ENCODE measurements around the gene ARHGEF40. TPM values are rescaled to one million over a fixed set of nuclear protein-coding genes. Genes with fewer than 3 reads are reported as not detected.

Gene ARHGEF40
- total RNA-seq, 2 experiments from 2014 or later: 0.22 TPM; not detected in 1

DNA sequence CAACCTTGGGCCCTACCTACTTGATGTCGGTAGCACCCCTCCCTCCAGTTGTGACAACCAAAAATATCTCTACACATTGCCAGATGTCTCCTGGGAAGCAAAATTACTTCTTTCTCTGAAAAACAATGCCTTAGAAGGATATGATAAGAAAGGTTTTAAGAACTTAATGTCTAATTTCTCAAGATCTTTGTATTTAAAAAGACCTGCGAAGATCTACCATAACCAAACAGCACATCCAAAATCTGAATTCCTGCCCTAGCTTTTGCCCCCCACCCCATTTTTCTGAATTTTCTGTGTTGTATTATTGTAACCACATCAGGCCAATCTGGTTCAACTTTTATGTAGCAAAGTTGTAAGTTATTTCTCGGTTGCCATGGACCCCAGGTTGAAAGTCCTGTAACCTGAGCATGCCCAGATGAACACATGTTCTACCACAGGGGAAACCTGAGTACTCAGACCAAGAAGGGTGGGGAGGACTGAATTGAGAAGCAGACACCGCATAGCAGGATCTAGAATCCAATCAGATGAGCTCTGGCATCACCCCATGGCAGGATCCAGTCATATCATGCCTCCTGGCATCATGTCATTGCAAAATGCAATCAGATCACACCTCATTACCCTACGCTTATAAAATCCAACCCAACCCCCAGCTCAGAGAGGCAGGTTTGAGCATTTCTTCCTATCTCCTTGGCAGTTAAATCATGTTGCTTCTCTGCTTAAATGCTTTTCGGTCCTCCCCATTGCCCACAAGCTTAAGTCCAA lies 39.5 kb downstream of the ARHGEF40 start:
- no peaks in the 10 kb centered on the region for H3K9me3 Mint-ChIP-seq
- peaks cover 1% of the 10 kb centered on the region for H3K36me3 Mint-ChIP-seq (ENCODE audit: low read depth)
- ChIA-PET CTCF (interaction anchor here (1.0 to 2.7 kb wide), 5 partner anchors 10 to 95 kb away, joined by 3 to 14 read pairs (median 4); no protein-coding TSS in a partner anchor), POLR2A (no interaction called here)
- H3K4me1 Mint-ChIP-seq: peaks cover 15% of the 10 kb centered on the region
- H3K27me3 Mint-ChIP-seq: no peaks in the 10 kb centered on the region
- DNase-seq: no peak
- H3K4me3 Mint-ChIP-seq: no peak overlapping the region
- no peak overlapping the region for H3K27ac Mint-ChIP-seq

DNA sequence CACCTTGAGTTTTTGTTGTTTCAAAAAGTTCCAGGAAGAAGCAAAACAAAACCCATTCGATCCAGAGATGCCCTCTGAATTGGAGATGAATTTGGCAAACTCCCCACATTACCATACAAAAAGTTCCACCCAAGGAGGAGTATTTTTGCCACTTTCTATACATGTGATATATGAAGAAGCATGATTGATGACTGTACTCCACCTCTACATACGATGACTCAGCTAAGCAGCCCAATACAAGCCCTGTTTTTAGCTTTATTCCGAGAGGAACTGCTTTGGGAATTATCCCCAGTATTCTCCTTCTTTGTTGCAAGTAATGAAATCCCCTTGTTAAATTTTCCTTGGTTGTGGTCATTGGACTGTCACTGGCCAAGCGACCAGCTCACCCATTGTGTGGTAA lies 42.2 kb downstream of the ARHGEF40 start:
- Mint-ChIP-seq H3K4me3 (no peak overlapping the region), H3K36me3 (ENCODE audit: low read depth) (no peaks in the 10 kb centered on the region), H3K27me3 (no peaks in the 10 kb centered on the region), H3K27ac (no peak overlapping the region), H3K9me3 (no peaks in the 10 kb centered on the region), H3K4me1 (peaks cover 4% of the 10 kb centered on the region)
- DNase-seq: no peak
- ChIA-PET POLR2A (no interaction called here), CTCF (no interaction called here)

DNA sequence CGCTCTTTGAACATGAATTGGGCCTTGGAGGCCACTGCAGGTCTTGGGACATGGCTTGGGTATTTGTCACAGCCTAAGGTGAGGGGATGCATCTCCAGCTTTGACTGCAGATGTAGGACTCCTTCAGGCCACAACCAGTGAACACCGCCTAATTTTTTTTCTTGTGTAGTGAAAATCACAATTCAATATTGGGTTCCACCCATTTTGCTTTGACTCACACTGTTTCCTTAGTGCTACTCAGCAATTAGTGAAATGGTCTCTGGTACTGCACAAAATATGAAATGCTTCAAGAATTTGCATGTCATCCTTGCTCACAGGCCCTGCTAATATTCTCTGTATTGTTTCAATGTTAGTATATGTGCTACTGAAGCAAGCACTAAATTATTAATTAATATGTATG lies 43.3 kb downstream of the ARHGEF40 start:
- Mint-ChIP-seq H3K36me3 (ENCODE audit: low read depth) (no peaks in the 10 kb centered on the region), H3K27ac (no peak overlapping the region), H3K4me1 (peaks cover 4% of the 10 kb centered on the region), H3K9me3 (no peaks in the 10 kb centered on the region), H3K4me3 (no peak overlapping the region), H3K27me3 (no peaks in the 10 kb centered on the region)
- DNase-seq: no peak
- POLR2A ChIA-PET: no interaction called here
- CTCF ChIA-PET: no interaction called here

DNA sequence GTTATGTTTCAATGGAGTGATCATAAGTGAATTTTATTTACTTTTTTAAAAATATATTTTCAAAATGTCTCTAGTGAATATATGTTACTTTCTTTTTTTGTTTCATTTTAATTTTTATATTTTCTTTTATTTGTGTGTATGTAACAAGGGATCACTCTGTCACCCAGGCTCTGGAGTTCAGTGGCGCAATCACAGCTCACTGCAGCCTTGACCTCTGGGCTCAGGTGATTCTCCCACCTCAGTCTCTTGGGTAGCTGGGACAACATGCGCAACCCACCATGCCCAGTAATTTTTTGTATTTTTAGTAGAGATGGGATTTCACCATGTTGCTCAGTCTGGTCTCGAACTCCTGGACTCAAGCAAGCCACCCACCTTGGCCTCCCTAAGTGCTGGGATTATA lies 48.8 kb downstream of the ARHGEF40 start:
- ChIA-PET CTCF (interaction anchor here (1.7 kb wide), 1 partner anchor 9 kb away, joined by 4 read pairs; no protein-coding TSS in a partner anchor), POLR2A (no interaction called here)
- Mint-ChIP-seq H3K4me1 (peaks cover 3% of the 10 kb centered on the region), H3K4me3 (no peak overlapping the region), H3K27me3 (peaks cover 9% of the 10 kb centered on the region), H3K9me3 (no peaks in the 10 kb centered on the region), H3K36me3 (ENCODE audit: low read depth) (no peaks in the 10 kb centered on the region), H3K27ac (no peak overlapping the region)
- DNase-seq: no peak

DNA sequence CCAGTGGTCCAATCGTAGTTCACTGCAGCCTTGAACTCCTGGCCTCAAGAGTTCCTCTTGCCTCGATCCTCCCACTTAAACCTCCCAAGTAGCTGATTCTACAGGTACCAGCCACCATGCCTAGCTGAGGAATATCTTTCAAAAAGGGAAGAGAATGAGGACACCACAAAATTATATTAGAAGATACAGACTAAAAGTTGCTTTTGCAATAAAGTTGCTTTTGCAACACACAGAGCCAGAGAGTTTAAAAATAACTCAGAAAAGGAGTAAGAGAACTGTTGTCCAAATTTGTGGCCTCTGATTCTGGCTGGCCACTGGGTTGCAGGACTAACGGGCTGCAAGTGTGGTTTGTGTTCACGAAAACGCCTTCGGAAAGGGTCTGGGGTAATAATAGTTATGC lies 50.6 kb downstream of the ARHGEF40 start:
- H3K36me3 Mint-ChIP-seq (ENCODE audit: low read depth): no peaks in the 10 kb centered on the region
- H3K27me3 Mint-ChIP-seq: peaks cover 14% of the 10 kb centered on the region
- H3K27ac Mint-ChIP-seq: no peak overlapping the region
- DNase-seq: no peak
- H3K4me1 Mint-ChIP-seq: peaks cover 3% of the 10 kb centered on the region
- no peaks in the 10 kb centered on the region for H3K9me3 Mint-ChIP-seq
- H3K4me3 Mint-ChIP-seq: no peak overlapping the region
- CTCF ChIA-PET: no interaction called here
- POLR2A ChIA-PET: no interaction called here

DNA sequence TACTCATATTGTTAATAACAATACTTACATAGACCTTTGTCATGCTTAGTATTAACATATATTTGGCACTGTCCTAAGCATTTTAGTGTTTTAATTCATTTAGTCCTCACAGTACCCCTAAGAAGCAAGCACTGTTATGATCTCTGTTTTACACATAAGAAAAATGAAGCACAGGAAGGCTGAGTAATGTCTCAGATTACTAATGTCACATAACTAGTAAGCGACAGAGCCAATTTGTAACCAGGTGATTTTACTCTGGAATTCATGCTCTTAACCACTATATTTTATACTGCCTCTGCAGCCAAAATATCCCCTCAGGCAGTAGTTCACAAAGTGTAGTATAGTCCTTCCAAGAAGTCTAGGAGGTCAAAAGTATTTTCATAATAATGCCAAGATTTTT lies 51.0 kb downstream of the ARHGEF40 start:
- no peak for DNase-seq
- peaks cover 15% of the 10 kb centered on the region for H3K27me3 Mint-ChIP-seq
- no peak overlapping the region for H3K4me3 Mint-ChIP-seq
- CTCF ChIA-PET: no interaction called here
- H3K9me3 Mint-ChIP-seq: no peaks in the 10 kb centered on the region
- no peaks in the 10 kb centered on the region for H3K36me3 Mint-ChIP-seq (ENCODE audit: low read depth)
- H3K27ac Mint-ChIP-seq: no peak overlapping the region
- POLR2A ChIA-PET: no interaction called here
- H3K4me1 Mint-ChIP-seq: peaks cover 3% of the 10 kb centered on the region

DNA sequence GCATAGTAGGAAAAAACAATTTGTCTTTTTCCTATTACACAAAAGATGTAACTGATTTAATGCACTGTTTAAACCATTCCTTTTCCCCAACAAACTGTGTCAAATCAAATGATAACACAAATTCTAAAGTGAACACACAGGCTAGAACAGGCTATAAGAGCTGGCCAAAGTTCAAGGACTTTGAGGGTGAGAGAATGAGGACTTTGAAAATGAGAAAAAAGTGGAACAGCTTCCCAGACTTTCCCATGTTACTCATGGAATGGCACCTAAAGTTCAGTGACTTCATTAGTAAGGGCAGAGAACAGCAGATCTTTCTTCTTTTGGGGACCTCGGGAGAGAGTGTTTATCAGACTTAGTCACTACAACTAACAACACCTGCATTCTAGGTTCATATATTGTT lies 53.3 kb downstream of the ARHGEF40 start:
- CTCF ChIA-PET: interaction anchor here (0.7 to 3.7 kb wide), 2 partner anchors 20 to 69 kb away, joined by 3 to 12 read pairs; no protein-coding TSS in a partner anchor
- POLR2A ChIA-PET: no interaction called here

DNA sequence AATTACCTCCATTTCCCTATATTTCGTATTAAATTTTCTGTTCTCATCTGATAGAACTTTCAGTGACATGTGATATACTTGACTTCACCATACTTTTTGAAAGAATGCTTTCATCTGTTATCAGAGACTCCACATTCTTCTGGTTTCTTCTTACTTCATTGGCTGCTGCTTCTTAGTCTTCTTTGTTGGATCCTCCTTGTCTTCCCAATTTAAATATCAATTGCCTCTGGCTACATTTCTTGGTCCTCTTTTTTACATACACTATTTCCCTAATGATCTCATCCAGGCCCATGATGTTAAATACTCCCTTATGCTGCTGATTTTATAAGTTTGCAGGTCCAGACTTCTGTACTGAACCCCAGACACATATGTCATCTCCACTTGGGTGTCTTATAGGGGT lies 63.8 kb downstream of the ARHGEF40 start:
- POLR2A ChIA-PET: no interaction called here

More for the DNA sequence above, 53.3 kb downstream of the ARHGEF40 start:
- H3K36me3 Mint-ChIP-seq (ENCODE audit: low read depth): no peaks in the 10 kb centered on the region
- H3K27ac Mint-ChIP-seq: no peak overlapping the region
- no peak for DNase-seq
- peaks cover 3% of the 10 kb centered on the region for H3K4me1 Mint-ChIP-seq
- no peak overlapping the region for H3K4me3 Mint-ChIP-seq
- H3K9me3 Mint-ChIP-seq: no peaks in the 10 kb centered on the region
- H3K27me3 Mint-ChIP-seq: peaks cover 32% of the 10 kb centered on the region

DNA sequence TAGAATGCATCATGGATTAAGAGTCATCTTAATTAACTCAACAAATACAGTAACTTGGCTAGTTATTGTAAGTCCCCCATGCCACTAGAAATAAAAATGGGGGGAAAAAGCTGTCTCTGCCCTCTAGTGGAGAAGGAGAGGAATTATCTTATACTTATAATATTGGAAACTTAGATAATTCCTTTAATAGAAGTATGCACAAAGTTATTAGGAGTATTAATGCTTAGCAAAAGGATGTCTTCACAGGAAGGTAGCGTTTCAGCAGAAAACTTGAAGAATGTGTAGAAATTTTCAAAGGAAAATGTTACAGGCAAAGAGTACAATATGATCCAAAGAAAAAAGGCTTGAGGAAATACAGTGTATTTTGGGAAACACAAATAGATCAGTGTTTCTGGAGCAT lies 65.9 kb downstream of the ARHGEF40 start:
- no peaks in the 10 kb centered on the region for H3K4me1 Mint-ChIP-seq
- no peaks in the 10 kb centered on the region for H3K36me3 Mint-ChIP-seq (ENCODE audit: low read depth)
- POLR2A ChIA-PET: no interaction called here
- H3K27ac Mint-ChIP-seq: no peak overlapping the region
- H3K27me3 Mint-ChIP-seq: peaks cover 6% of the 10 kb centered on the region
- H3K4me3 Mint-ChIP-seq: no peak overlapping the region
- no peaks in the 10 kb centered on the region for H3K9me3 Mint-ChIP-seq
- DNase-seq: no peak
- CTCF ChIA-PET: no interaction called here

More for the DNA sequence above, 63.8 kb downstream of the ARHGEF40 start:
- peaks cover 12% of the 10 kb centered on the region for H3K27me3 Mint-ChIP-seq
- CTCF ChIA-PET: no interaction called here
- H3K4me3 Mint-ChIP-seq: no peak overlapping the region
- no peaks in the 10 kb centered on the region for H3K4me1 Mint-ChIP-seq
- no peak overlapping the region for H3K27ac Mint-ChIP-seq
- no peaks in the 10 kb centered on the region for H3K36me3 Mint-ChIP-seq (ENCODE audit: low read depth)
- DNase-seq: no peak
- no peaks in the 10 kb centered on the region for H3K9me3 Mint-ChIP-seq

Small RNA genes lying within 50 kb of the gene (microRNA-seq; reads per million reads assigned to microRNA genes)
- not detected for gene MIR6717 (ENCODE audit: borderline microRNAs expressed, borderline replicate concordance)

Other genes starting within 250 kb of the ARHGEF40 start
- gene RNASE3, start 178.9 kb upstream of the ARHGEF40 start, total RNA-seq: not detected
- gene RNASE2, start 114.8 kb upstream of the ARHGEF40 start, total RNA-seq: not detected
- 10 to 100 TPM; 97.4 to 99.6 TPM for gene METTL17, start 80.3 kb upstream of the ARHGEF40 start, total RNA-seq
- gene SLC39A2, start 71.0 kb upstream of the ARHGEF40 start, total RNA-seq: under 1 TPM; 0.25 to 0.37 TPM
- gene NDRG2, start 45.2 kb upstream of the ARHGEF40 start, total RNA-seq: 10 to 100 TPM; 10.4 to 11.0 TPM
- gene TPPP2, start 40.1 kb upstream of the ARHGEF40 start, total RNA-seq: not detected
- gene RNASE13, start 35.5 kb upstream of the ARHGEF40 start, total RNA-seq: not detected
- gene RNASE7, start 27.9 kb upstream of the ARHGEF40 start, total RNA-seq: not detected
- gene RNASE8, start 12.5 kb upstream of the ARHGEF40 start, total RNA-seq: not detected
- gene ZNF219, start 28.4 kb downstream of the ARHGEF40 start, total RNA-seq: 1 to 10 TPM; 5.0 to 6.2 TPM
- not detected for gene TMEM253, start 30.8 kb downstream of the ARHGEF40 start, total RNA-seq
- not detected for gene OR5AU1, start 85.8 kb downstream of the ARHGEF40 start, total RNA-seq
- gene HNRNPC, start 199.1 kb downstream of the ARHGEF40 start, total RNA-seq: 100 to 1,000 TPM; 684 to 863 TPM
- not detected for gene RPGRIP1, start 209.8 kb downstream of the ARHGEF40 start, total RNA-seq